Glomerular visceral epithelial cell (primary cell): ENCODE results near the gene FARP1.
A peak's percentile ranks its signal among the peaks of the same experiment; 100 is the strongest.

ENCODE experiments used
- DNase-seq: peaks from one replicate; pipeline ENCODE4 v3.0.0-alpha.2; 2016; ENCODE audit errors: extremely low spot score

FARP1 gene

DNA sequence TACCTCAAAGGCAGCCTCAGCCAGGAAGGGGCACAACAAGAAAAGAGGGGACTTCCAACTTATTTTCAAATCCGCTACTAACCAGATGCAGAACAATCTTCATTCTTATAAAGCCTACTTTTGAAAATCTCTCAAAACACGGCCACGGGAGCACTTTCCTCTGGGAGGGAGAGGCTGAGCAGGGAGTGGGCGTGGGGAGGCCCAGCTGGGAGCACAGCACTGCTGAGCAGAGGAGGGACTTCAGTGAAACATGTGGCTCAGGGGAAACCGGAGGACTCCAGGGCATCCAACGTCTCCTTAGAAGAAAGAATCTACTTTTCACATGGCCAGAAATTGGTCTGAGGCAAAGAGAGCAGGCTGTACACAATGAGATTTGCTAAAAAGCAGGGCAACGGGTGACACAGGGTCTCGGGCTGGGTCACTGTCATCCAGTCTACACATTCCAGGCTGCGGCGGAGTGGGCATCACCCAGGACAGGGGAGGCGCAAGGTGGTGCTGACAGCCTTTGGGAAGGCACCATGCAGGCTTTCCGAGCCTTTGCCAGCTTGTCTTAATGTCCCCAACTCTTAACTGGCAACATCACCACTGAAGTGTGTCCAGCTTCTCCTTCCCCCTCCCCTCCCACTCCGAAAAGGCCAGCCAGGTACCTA, 317.0 kb downstream of the FARP1 start:
- DNase-seq: no peak

DNA sequence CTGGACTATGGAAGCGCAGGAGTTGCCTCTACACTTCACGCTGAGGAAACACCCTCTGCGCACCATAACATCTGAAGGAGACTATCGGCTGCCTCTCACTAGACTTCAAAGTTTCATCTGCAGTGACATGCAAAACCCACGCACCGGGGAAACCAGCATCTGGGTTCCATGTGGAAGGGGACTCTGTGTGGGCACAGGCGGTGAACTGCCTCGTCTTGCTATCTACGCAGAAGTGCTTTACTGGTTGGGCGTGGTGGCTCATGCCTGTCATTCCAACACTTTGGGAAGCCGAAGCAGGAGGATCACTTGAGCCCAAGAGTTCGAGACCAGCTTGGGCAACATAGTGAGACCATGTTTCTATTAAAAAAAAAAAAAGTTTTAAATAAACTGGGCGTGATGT, 317.6 kb downstream of the FARP1 start:
- DNase-seq: no peak

DNA sequence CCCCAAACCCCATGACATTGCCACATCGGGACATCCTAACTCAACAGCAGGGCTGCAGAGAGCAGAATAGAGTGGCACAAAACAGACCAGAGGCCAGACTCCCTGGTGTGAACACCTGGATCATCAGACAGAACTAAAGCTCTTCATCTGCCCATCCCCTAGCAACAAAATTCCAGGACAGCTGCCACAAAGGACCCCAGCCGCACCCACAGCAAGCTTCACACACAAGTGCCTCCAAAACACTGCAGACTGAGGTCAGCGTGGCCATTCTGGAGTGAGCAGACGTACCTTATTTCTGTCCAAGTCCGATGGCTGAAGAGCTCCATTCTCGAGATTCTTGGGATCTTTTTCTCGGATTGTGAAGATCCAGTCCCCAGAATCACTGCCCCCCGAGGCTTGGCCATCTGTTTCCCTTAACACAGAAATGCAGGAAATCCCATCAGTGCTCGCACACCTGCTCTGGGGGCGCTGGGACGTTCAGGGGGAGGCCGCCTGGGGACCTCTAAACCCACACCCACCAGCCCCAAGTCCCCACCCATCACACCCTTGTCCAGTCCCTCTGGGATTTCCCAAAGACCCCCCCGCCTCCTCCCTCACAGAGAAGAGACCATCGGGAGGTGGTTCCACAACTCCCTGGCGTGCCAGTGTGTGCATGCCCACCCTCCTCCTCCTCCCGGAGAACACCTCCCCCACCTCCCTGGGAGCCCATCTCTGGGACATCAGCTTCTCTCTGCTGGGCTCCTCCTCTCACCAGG, 318.8 kb downstream of the FARP1 start:
- DNase-seq: no peak

DNA sequence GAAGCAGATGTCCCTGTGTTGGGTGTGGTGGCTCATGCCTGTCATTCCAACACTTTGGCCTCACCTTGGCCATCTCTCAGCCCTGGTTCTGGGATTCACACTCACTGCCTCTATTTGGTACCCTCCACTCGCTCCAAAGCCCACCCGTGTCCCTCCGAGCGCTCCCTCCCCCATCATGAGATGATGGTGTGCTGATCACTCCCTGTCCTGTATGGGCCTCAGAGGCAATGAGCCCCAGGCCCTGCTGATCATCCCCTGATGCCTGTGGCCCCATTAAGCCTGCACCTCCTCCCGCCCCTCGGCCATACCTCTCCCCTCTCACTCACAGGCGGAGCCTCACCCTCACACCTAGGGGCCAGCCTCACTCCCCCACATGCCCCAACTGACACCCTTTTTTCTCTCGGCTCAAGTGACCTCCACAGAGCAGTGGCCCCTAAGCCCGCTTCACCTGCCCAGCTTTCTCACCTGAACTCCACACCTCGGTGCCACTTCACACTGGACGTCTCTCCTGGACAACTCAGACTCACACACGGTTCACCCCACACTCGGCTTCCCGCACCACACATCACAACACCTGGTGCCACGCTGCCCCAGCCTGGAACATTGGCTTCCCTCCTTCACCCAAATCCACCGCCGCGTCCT, 319.5 kb downstream of the FARP1 start:
- DNase-seq: no peak

DNA sequence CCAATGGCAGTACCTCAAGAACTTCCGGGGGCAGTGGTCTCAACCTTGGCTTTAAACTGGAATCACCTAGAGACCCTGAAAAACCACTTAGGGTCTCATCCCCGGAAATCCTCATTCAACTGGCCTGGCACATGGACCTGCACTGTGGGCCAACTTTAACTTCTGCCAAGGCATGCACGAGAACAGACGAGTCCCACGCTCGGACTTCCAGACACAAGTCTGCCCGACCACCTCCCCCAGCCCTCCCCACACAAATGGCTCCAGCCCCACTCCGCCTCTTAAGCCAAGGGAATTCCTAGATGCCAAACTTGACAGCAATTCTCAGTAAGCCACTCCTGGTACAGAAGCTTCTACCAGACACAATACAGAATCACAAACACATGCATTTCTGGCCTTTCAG, 320.1 kb downstream of the FARP1 start:
- DNase-seq: no peak

DNA sequence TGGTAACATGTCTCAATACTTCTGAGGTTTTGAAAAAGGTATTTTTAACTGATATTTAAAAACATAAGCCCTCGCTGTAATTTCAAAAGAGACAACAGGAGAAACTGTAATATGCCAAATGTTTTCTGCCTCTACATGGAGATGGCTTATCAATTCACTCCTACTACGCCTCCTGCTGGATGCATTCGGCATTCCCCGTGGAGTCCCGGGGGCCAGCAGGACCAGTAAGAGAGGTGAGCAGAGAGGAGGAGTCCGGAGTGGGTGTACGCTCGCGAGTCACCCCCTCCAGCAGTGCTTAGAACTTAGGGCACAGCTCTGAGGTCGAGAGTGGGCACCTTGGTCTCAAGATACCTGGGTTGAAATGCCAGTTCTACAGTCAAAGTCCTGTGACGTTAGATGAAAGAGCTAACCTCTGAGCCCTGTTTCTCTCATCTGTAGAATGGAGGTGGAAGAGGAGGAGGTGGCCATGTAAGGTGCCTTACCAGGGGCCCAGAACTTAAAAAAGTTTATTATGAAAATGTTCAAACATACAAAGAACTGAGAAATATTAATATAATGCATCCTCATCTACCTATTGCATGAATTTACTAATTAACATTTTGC, 323.8 kb downstream of the FARP1 start:
- peak; percentile 58 for DNase-seq

DNA sequence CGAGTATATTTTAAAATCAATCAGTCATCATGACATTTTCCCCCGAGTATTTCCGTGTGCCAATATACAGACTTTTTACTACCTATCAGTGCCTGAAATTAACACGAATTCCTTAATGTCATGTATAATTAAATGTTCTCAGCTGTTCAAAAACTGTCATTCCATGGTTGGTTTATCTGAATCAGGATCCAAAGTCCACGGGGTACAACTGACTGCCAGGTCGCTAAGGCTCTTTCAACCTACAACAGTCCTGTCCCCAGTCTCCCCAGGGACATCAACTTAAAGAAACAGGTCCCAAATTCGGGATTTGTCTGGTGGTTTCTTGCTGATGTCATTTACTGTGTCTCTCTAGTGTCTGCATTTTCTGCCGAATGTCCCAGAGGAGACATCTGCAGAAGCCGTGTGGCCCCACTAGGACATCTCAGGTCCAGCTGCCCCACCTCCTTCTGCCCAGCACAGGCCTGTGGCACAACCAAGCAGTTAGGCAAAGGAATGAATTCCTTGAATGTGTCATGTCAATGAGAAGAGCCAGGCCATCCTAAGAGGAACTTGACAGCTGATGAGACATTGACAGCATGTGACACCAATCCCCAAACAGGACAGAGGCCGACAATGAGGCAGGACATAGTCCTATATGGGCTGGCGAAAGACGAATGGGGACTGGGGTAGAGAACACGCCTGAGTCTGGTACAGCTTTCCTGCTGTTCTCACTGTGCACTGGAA, 324.5 kb downstream of the FARP1 start:
- DNase-seq: no peak

DNA sequence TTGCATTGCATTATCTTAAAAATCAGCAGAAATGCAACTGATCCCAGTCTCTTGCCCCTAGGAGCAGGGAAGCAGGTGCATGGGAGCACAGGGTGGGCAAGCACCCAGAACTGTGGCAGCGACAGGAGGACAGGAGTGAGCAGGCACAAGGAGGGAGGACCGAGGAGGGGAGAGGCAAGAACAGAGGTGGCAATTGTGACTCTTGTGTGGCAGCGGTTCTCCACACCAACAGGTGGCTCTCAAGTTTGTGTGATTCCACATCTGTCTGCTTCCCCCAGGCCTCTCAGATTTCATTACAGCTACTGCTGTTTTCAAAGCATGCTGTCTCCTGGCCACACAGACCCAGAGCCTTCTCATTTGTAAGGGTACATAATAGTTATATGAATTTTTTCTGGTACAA, 325.5 kb downstream of the FARP1 start:
- DNase-seq: no peak

DNA sequence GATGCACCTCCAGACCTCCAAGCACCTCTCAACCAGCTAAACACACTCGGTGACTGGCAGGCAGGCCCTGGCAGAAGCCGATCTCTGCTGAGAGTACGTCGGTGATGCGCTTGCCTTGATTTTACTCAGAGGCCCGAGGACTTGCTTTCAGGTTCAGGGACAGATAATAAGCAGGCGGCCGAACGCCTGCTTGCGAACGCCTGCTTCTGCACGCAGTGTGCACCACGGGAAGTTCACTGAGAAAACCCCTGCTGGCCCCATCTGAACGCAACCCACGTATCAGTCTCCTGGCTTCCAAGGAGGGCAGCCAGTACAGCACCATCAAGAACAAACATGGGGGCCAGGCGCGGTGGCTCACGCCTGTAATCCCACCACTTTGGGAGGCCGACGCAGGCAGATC, 326.0 kb downstream of the FARP1 start:
- DNase-seq: no peak

DNA sequence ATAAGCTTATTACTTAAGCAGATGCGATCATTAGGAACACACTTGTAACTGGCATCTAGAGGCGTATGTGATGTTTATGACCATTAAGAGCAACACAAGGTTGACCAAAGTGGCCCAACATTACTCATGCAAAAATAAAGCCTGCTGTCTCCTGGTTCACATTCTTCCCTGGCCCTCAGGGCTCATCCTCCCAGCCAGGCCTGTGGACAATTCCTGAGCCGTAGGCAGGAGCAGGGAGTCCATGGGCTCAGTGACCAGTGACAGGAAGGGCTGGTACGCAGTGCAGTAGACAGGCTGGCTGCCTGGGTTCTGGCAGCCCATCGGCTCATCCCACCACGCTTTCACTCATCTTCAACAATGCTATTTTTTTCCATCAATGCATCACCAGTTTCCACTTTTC, 328.0 kb downstream of the FARP1 start:
- DNase-seq: no peak

DNA sequence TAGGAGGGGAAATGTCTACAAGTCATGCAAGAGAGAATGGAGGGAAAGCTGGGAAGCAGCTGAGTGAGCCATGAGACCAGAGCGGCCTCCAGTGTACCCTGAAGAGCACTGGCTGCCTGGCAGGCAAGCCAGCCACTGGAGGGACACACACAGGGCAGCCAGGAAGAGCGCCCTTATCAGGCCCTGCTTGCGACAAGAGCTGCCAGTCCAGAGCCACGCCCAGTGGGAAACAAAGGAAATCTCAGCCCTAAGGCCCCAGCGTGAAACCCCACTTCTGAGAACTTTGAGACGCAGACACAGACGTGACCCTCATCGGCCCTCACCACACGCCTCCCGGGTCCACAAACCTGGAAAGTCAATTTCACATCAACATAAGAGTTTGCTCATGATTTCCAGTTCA, 329.0 kb downstream of the FARP1 start:
- DNase-seq: no peak

DNA sequence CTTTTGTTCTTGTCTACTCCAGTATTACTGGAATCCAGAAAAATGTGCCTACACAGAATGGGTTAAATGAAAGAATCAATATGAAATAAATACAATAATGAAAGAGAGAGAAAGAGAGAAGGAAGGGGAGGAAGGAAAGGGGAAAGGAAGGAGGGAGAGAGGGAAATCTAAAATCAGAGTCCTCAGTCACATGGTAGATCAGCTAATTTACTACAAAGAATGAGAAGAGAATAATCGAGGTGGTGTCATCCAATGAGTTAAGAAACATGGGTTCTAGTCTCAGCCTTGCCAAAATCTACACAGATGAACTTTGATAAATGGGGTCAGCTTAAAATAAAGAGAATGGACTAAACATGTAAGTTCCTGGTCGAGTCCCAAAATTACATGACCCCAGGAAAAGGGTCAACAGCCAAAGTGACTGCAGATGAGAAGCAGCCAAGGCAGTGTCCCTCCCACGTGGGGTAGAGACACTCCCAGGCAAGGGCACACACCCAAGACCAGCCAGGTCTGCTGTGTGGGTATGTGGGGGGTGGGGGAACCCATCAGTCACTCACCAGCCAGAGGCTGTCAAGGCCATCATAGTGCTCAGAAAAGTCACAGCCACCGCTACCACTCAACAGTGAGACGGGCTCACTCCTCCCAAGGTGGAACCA, 330.4 kb downstream of the FARP1 start:
- no peak for DNase-seq

DNA sequence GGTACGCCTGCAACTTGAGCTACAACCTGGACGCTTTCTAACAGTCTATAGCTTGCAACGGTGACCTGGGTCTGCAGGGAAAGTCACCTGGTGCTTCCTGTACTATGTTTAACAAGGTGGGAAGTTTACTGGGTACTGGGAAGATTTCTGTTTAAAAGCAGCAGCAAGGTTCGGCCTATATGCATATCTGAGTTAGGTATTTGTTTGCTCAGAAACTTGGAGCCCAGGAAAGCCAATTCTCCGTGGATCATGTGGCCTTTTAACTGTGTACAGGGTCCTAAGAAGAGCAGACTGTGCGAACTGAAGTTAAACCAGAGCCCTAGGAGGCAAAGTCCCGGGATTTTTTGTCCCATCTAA, 330.9 kb downstream of the FARP1 start:
- DNase-seq: no peak

DNA sequence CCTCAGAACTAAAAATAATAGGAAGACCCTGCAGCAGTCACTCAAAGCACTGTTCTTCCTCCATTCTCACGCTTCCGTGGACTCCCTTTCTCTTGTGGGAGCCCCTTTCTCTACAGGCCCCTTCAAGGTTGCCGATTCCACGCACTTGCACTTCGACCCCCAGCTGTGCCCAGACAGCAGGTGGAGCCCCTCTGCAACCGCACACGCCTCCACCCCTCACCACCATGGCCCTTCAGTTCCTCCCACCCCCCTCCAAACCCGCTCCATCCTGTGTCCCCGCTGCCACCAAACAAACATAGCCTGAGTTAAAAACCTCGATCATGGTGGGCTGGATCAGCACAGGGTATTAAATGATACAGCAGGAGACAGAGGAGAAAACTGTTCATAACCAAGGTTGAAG, 331.4 kb downstream of the FARP1 start:
- no peak for DNase-seq

DNA sequence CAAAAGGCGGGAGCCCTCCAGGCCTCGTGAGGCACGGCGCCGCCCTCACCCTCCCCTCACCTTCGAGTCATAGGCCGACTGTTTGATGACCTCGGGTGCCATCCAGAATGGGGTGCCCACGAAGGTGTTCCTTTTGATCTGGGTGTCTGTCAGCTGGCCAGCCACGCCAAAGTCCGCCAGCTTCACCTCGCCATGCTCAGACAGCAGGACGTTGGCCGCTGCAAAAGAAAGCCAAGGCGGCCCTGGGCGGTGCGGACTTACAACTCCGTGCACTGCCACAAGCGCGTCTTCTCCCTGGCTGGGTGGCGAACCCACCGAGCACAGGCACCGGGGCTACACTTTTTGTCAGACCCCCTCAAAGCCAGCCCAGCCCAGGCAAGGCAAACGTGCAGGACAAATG, 331.9 kb downstream of the FARP1 start:
- DNase-seq: no peak

DNA sequence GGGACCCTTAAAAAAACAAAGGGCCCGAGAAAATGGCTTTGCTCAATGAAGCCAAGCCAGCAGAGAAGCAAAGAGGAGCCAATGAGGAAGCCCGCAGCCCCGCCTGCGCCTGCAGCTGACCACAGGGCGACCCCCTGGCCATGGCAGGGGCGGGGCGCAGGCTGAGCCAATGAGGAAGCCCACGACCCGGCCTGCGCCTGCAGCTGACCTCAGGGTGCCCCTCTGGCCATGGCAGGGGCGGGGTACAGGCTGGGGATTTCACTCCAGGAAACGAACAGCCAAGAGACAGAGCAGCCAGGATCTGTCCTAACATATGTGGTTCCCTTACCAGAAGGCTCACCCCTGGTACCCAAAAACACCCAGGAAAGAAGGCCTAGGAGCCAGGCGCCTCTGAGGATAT, 332.6 kb downstream of the FARP1 start:
- DNase-seq: no peak

DNA sequence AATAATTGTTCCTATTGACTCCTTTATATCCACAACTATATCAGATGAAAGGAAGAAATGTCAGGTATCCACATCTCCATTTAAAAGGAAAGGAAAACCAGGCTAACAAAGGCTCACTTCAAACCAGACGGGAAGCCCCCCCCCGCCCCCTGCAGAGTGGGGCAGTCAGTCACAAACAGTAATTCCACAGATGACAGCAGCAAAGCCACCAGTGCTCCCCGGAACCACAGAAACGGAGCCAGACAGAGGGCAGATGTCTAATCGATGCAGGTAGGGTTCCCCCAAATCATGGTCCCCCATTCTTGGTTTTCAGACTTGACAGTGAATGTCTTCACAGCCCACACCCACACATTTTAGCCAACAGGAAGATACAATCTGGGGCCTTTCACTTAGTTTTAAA, 333.2 kb downstream of the FARP1 start:
- DNase-seq: peak; percentile 22

DNA sequence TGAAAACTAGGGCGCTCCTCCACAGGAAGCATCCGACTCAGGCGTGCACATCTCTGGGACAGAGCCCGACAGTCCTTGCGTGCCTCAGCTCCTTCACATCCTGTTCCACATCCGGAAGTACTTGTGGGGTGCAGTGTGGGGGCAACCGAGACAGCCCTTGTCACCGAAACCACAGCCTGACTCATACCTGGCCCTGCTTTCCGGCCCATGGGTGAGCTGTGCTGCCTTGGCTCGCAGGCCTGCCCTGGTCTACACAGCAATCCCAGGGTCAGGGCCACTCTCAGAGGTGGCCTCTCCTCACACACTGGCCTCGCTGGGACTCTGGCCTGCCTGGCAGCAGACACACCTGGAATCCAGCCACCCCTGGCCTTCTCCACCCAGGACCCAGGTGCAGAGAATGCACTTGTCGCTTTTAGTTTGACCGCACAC, 333.7 kb downstream of the FARP1 start:
- peak; percentile 94 for DNase-seq

DNA sequence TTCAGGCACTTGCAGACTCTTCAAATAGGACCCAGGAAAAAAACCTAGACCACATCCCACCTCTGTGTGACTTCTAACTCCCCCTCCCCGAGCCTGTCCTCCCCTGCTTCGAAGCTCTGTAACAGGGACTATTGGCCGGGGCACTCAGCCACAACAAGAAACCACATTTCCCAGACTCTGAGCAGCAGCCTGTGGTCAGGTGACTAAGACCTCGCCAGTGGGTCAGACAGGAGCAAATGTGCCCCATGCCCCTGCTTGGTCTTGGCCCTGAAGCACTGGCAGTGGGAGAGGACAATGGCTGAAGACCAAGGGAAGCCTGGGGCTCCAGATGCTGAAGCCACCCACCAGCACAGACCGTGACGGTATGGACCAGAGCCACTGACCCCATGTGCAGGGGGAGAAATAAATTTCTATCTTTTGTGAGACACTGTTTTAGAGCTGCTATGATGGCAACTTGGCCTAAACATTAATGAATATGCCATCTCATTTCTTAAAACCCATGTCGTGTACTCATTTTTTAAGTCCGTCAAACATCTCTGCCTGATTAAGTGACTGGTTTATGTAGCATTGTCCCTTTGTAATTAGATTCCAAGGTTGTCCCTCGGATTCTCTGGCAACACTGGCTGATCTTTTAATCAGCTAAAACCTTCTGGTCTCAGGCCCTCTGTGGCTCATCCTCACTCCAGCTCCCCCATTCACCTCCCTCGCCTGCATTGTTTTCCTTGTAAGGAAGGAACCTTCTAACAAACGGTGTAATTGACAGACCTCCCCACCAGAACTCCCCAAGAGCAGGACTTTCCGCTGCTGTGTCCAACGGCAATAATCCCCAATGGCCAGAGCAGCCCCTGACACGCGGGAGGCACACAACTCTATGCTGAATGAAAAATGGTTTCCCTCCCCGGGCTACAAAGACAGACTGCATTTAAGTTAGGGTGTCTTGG, 335.6 kb downstream of the FARP1 start:
- DNase-seq: peak; percentile 93

DNA sequence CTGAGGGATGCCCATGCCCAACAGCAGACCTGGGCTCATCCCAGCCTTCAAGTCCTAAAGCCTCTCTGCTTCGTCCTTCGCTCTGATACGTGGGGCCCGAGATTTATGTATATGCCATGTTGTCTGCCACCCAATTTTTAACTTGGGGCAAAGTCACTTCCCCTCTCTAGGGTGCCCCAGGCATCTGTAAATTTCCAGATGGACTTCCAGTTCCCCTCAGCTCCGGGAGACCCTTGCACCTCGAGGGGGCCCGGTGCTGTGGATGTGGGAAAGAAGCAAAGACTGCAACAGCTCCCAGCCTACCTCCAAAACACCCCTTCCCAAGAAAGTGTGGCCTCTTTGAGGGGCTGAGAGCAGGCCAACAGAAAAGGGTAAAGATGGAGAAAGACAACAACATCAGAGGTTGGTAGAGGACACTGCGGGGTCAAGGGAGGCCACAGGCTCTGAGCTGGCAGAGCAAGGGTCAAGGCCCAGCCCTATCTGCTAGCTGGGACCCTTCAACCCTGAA, 336.7 kb downstream of the FARP1 start:
- DNase-seq: no peak
